Loucy (cell line): ENCODE measurements around the gene GRID2.

Source experiments
- H2AFZ ChIP-seq: fragments of 200-600 bp; sonication (generic); 2 replicates; pipeline ENCODE4 v1.6.0; 2016; ENCODE audit warnings: antibody characterized with exemption, mild to moderate bottlenecking, low read length, moderate library complexity
- H3F3A ChIP-seq: fragments of 200-600 bp; 2 replicates; pipeline ENCODE4 v1.6.0; 2016; ENCODE audit warnings: antibody characterized with exemption, low read depth, mild to moderate bottlenecking
- H3K27me3 ChIP-seq: fragments of 200-600 bp; sonication (generic); 2 replicates; pipeline ENCODE4 v1.6.1; 2014; ENCODE audit warnings: low read length, mild to moderate bottlenecking; ENCODE audit not compliant: insufficient read depth, poor library complexity, severe bottlenecking
- H3K36me3 ChIP-seq: fragments of 200-600 bp; sonication (generic); 2 replicates; pipeline ENCODE4 v1.6.1; 2016; ENCODE audit warnings: low read length; ENCODE audit not compliant: insufficient read depth
- H3K4me1 ChIP-seq: fragments of 200-600 bp; sonication (generic); 2 replicates; pipeline ENCODE4 v1.5.1; 2014; ENCODE audit warnings: low read length, mild to moderate bottlenecking; ENCODE audit not compliant: insufficient read depth, poor library complexity, severe bottlenecking
- H3K4me2 ChIP-seq: fragments of 200-600 bp; sonication (generic); 2 replicates; pipeline ENCODE4 v1.6.0; 2014; ENCODE audit warnings: antibody characterized with exemption, low read length, low read depth, mild to moderate bottlenecking; ENCODE audit not compliant: poor library complexity, severe bottlenecking
- H3K4me3 ChIP-seq: fragments of 200-600 bp; sonication (generic); 2 replicates; pipeline ENCODE4 v1.5.1; 2014; ENCODE audit warnings: low read length, mild to moderate bottlenecking, mixed read lengths; ENCODE audit not compliant: poor library complexity, severe bottlenecking
- H3K79me2 ChIP-seq: fragments of 200-600 bp; sonication (generic); 2 replicates; pipeline ENCODE4 v1.6.1; 2014; ENCODE audit warnings: low read length; ENCODE audit not compliant: insufficient read depth
- H3K9ac ChIP-seq: fragments of 200-600 bp; sonication (generic); 2 replicates; pipeline ENCODE4 v1.6.0; 2014; ENCODE audit warnings: mild to moderate bottlenecking, low read depth, low read length, moderate library complexity; ENCODE audit not compliant: poor library complexity, severe bottlenecking
- H3K9me2 ChIP-seq: fragments of 200-600 bp; sonication (generic); replicated peaks from 2 replicates; pipeline ENCODE4 v1.6.1; 2016; ENCODE audit warnings: low read depth, low read length, mixed read lengths
- H3K9me3 ChIP-seq: fragments of 200-600 bp; sonication (generic); 2 replicates; pipeline ENCODE4 v1.6.1; 2014; ENCODE audit warnings: mild to moderate bottlenecking, antibody characterized with exemption, low read length, low read depth; ENCODE audit not compliant: insufficient read depth
- H4K20me1 ChIP-seq: fragments of 200-600 bp; sonication (generic); 2 replicates; pipeline ENCODE4 v1.6.0; 2014; ENCODE audit warnings: antibody characterized with exemption, low read length, mild to moderate bottlenecking; ENCODE audit not compliant: insufficient read depth, poor library complexity, severe bottlenecking
- EZH2phosphoT487 ChIP-seq: fragments of 200-600 bp; IDR thresholded peaks from 2 replicates; pipeline ENCODE4 v1.6.1; 2018; ENCODE audit warnings: antibody characterized with exemption, mild to moderate bottlenecking, moderate library complexity, borderline replicate concordance
- TF ChIP-seq, protein P1 (sequence below): fragments of 200-600 bp; sonication (generic); conservative IDR thresholded peaks from 2 replicates; pipeline ENCODE4 v1.5.1; 2014; ENCODE audit warnings: mild to moderate bottlenecking, antibody characterized with exemption, low read length

The GRID2 gene

DNA sequence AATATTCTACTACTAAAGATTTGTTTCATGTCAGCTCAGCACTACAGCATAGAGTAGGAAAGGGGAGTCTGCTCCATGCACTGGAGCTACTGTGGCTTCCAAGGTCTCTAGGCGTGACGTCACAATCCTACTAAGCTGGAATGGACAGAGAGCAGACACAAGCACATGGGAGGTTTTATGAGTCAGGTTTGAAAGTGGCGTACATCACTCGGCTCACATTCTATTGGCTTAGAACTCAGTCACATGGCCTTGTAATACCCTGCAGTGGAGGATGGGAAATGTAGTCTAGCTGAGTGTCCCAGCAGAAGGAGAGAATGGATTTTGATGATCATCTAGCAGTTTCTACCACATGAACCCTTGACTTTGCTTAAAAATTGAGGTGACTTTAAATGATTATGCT is 899.9 kb downstream of the GRID2 start:
- no peaks in the 10 kb centered on the region for H3K36me3 ChIP-seq
- H3K9ac ChIP-seq = no peak overlapping the region
- no peaks in the 10 kb centered on the region for H3K79me2 ChIP-seq
- no peaks in the 10 kb centered on the region for H3K4me1 ChIP-seq
- H3K4me3 ChIP-seq = no peak overlapping the region
- H3K9me2 ChIP-seq = no peaks in the 10 kb centered on the region
- no peaks in the 10 kb centered on the region for H3K9me3 ChIP-seq
- H3K27me3 ChIP-seq = no peaks in the 10 kb centered on the region
- no peak overlapping the region for H2AFZ ChIP-seq
- no peaks in the 10 kb centered on the region for H3F3A ChIP-seq
- H3K4me2 ChIP-seq = no peak overlapping the region
- TF ChIP-seq, protein P1, sequence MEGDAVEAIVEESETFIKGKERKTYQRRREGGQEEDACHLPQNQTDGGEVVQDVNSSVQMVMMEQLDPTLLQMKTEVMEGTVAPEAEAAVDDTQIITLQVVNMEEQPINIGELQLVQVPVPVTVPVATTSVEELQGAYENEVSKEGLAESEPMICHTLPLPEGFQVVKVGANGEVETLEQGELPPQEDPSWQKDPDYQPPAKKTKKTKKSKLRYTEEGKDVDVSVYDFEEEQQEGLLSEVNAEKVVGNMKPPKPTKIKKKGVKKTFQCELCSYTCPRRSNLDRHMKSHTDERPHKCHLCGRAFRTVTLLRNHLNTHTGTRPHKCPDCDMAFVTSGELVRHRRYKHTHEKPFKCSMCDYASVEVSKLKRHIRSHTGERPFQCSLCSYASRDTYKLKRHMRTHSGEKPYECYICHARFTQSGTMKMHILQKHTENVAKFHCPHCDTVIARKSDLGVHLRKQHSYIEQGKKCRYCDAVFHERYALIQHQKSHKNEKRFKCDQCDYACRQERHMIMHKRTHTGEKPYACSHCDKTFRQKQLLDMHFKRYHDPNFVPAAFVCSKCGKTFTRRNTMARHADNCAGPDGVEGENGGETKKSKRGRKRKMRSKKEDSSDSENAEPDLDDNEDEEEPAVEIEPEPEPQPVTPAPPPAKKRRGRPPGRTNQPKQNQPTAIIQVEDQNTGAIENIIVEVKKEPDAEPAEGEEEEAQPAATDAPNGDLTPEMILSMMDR = no peak
- TF ChIP-seq EZH2phosphoT487 = no peak
- H4K20me1 ChIP-seq = no peaks in the 10 kb centered on the region

DNA sequence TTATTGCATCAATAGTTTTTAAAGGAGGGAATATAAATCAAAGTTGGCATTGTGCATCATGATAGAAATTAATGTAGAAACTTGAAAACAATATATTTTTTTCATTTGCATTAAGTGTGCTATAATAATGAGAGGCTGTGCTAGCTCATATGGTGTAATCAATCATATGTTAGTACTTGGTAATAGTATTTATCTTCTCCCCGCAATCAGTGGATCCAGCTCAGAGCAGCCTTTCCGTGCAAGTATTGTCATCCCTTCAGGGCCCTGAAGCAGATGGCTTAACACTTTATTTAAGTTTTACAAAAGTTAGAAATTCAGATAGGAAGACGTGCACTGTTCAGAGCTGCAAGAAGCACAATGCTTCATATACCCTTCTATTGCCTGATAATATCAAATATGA is 908.5 kb downstream of the GRID2 start:
- no peak for TF ChIP-seq EZH2phosphoT487
- TF ChIP-seq, protein P1 = no peak
- H3K4me1 ChIP-seq = no peaks in the 10 kb centered on the region
- H3K4me2 ChIP-seq = no peak overlapping the region
- H2AFZ ChIP-seq = no peak overlapping the region
- no peak overlapping the region for H3K4me3 ChIP-seq
- H4K20me1 ChIP-seq = no peaks in the 10 kb centered on the region
- H3K9ac ChIP-seq = no peak overlapping the region
- H3K27me3 ChIP-seq = no peaks in the 10 kb centered on the region
- no peaks in the 10 kb centered on the region for H3K79me2 ChIP-seq
- H3K9me2 ChIP-seq = no peaks in the 10 kb centered on the region
- no peaks in the 10 kb centered on the region for H3K9me3 ChIP-seq
- H3F3A ChIP-seq = no peaks in the 10 kb centered on the region
- no peaks in the 10 kb centered on the region for H3K36me3 ChIP-seq

DNA sequence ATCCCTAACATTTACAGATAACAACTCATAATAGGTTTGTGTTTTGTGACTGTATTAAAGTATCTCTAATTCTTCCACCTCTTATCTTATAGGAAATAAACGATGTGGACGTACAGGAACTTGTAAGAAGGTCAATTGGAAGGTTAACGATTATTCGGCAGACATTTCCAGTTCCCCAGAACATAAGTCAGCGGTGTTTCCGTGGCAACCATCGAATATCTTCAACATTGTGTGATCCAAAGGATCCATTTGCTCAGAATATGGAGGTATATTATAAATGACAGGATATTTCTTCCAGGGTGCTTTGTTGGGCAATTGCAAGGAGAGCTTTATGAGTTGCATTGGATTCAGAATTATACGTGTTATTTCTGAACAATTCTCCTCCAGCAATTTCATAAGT is 912.9 kb downstream of the GRID2 start:
- Histone ChIP-seq H3K9me3 (no peaks in the 10 kb centered on the region), H3K4me3 (no peak overlapping the region), H3K9me2 (no peaks in the 10 kb centered on the region), H3K27me3 (no peaks in the 10 kb centered on the region), H3K9ac (no peak overlapping the region), H3F3A (no peaks in the 10 kb centered on the region), H4K20me1 (no peaks in the 10 kb centered on the region), H3K36me3 (no peaks in the 10 kb centered on the region), H3K79me2 (no peaks in the 10 kb centered on the region), H3K4me1 (no peaks in the 10 kb centered on the region), H3K4me2 (no peak overlapping the region), H2AFZ (no peak overlapping the region)
- no peak for TF ChIP-seq EZH2phosphoT487
- TF ChIP-seq, protein P1 = no peak
